Measurements from ENCODE around the gene PJA1.

DNA sequence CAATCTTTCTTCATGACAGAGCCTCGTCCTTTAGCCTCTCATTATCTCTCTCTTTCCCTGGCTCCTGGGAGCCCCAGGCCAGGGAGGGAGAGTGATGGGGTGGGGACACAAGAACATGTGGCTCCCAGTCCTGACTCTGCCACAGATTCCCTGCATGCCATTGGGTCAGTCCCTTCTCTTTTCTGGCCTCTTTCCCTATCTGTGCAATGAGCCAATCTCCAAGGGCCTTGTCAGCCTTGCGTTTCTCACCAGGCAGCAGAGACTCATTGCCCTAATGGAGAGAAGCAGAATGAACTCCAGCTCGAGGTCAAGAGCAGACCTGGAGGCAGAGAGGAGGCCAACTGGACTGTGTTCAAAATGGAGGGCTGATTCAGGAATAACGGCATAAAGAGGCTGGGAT lies 38.4 kb upstream of the PJA1 start:
- no peak for TF ChIP-seq CTCF (IDR thresholded peaks at IDR 0.05; ENCODE audit: low read length)
- TF ChIP-seq EZH2 (IDR thresholded peaks at IDR 0.05; ENCODE audit: borderline replicate concordance, low read length) = no peak

All from OCI-LY1 (cell line).